Esophagus squamous epithelium (tissue), 5 donors: Measurements from ENCODE around the gene GABBR2. TPM values are rescaled to one million over a fixed set of nuclear protein-coding genes. Genes with fewer than 3 reads are reported as not detected.

Source experiments
- DNase-seq: peaks from one replicate; lab custom pipeline; 2025; lab: John Stamatoyannopoulos, UW
- H3K27ac ChIP-seq, 4 donors: fragments of 200-600 bp; sonication (generic); one replicate each; pipeline ENCODE4 v1.5.1; 2016 to 2019; ENCODE audit warnings: mild to moderate bottlenecking in 1 of 4
- H3K27me3 ChIP-seq, 4 donors: fragments of 200-600 bp; sonication (generic); 1 replicate in 3 of 4; 2 replicates in 1 of 4; pipeline versions ENCODE4 v1.5.1 to v1.6.0; 2017 to 2021; ENCODE audit warnings: antibody characterized with exemption in 1 of 4
- H3K36me3 ChIP-seq, 3 donors: fragments of 200-600 bp; sonication (generic); one replicate each; pipeline ENCODE4 v1.5.1; 2016 to 2019
- H3K4me1 ChIP-seq, 3 donors: fragments of 200-600 bp; sonication (generic); one replicate each; pipeline ENCODE4 v1.5.1; 2017 to 2019
- H3K4me3 ChIP-seq, 4 donors: fragments of 200-600 bp; sonication (generic); 1 replicate in 3 of 4; 2 replicates in 1 of 4; pipeline ENCODE4 v1.5.1; 2016 to 2019; ENCODE audit warnings: mild to moderate bottlenecking in 2 of 4, moderate library complexity in 1 of 4
- H3K9me3 ChIP-seq, 3 donors: fragments of 200-600 bp; sonication (generic); one replicate each; pipeline ENCODE4 v1.5.1; 2016 to 2019
- CTCF ChIP-seq, 6 experiments: fragments of 450-650 bp in 4 of 6; fragments of 200-600 bp in 2 of 6; sonication (generic) in 2 of 6; IDR thresholded peaks; one replicate each; pipeline ENCODE4 v1.5.1; 2016 to 2019; ENCODE audit warnings: antibody characterized with exemption in 6 of 6, mild to moderate bottlenecking in 4 of 6, moderate library complexity in 4 of 6
- POLR2A ChIP-seq, 4 donors: fragments of 450-650 bp; IDR thresholded peaks; one replicate each; pipeline ENCODE4 v1.6.1; 2017; ENCODE audit warnings: antibody characterized with exemption in 4 of 4, mild to moderate bottlenecking in 4 of 4, moderate library complexity in 3 of 4
- WGBS, 2 donors: methylation state at CpG; one replicate each; pipeline ENCODE4 v1.1.5; 2018; 5-methylcytosine and 5-hydroxymethylcytosine counted together
- intact Hi-C: fragments of 100-400 bp; cut with DNase I; formaldehyde crosslinking; loops from one replicate; pipeline ENCODE4 v1.15.0; 2022
- total RNA-seq, 4 donors: library from RNA; depleted of rRNA; stranded (reverse); fragments of >200 nt; gene quantifications; one replicate each; pipeline ENCODE4 v1.1.0, GENCODE V29; 2016
- donor health status: DM: yes; HTN: yes; CAD: no.

The GABBR2 gene
- total RNA-seq, 4 donors from 2014 or later: not detected

- DNase-seq: no peak
- Histone ChIP-seq H3K4me1 (no peaks in the 10 kb centered on the region), H3K36me3 (no peaks in the 10 kb centered on the region), H3K27ac (no peak overlapping the region), H3K4me3 (no peak overlapping the region), H3K9me3 (no peaks in the 10 kb centered on the region), H3K27me3 (peaks cover 0 to 7% (median 0%) of the 10 kb centered on the region in 4 donors)
- WGBS, 2 donors: 57 to 71% methylated on average over 7 to 8 of the region's 10 CpGs
- no peak for TF ChIP-seq CTCF (IDR thresholded peaks at IDR 0.05)
- no peak for TF ChIP-seq POLR2A (IDR thresholded peaks at IDR 0.05)
- intact Hi-C loops: no loop called here
Observed at GRCh38 chr9:98416294-98417248, 292.2 kb downstream of the GABBR2 start.

GRCh38 chr9:98415782-98416181 is 293.0 kb downstream of the GABBR2 start:
- peaks cover 0 to 7% (median 0%) of the 10 kb centered on the region in 4 donors for H3K27me3 ChIP-seq
- TF ChIP-seq CTCF (IDR thresholded peaks at IDR 0.05) (no peak), POLR2A (IDR thresholded peaks at IDR 0.05) (no peak)
- DNase-seq: no peak
- H3K36me3 ChIP-seq: no peaks in the 10 kb centered on the region
- no peaks in the 10 kb centered on the region for H3K4me1 ChIP-seq
- WGBS, 2 donors: 39 to 40% methylated on average over 4 of the region's 4 CpGs
- no peak overlapping the region for H3K27ac ChIP-seq
- intact Hi-C loops: no loop called here
- no peaks in the 10 kb centered on the region for H3K9me3 ChIP-seq
- no peak overlapping the region for H3K4me3 ChIP-seq

- DNase-seq: no peak
- WGBS, 2 donors: 60 to 67% methylated on average over 1 of the region's 1 CpG
- no peak for TF ChIP-seq POLR2A (IDR thresholded peaks at IDR 0.05)
- TF ChIP-seq CTCF (IDR thresholded peaks at IDR 0.05): no peak
- Histone ChIP-seq H3K9me3 (no peaks in the 10 kb centered on the region), H3K27me3 (peaks cover 0 to 7% (median 0%) of the 10 kb centered on the region in 4 donors), H3K36me3 (no peaks in the 10 kb centered on the region), H3K27ac (no peak overlapping the region), H3K4me3 (no peak overlapping the region), H3K4me1 (no peaks in the 10 kb centered on the region)
- intact Hi-C loops: no loop called here
Observed at GRCh38 chr9:98413084-98413483, 295.7 kb downstream of the GABBR2 start.

- TF ChIP-seq POLR2A (IDR thresholded peaks at IDR 0.05) (no peak), CTCF (IDR thresholded peaks at IDR 0.05) (no peak)
Observed at GRCh38 chr9:98412101-98412842, 296.5 kb downstream of the GABBR2 start.

More at GRCh38 chr9:98412101-98412842, 296.5 kb downstream of the GABBR2 start:
- Histone ChIP-seq H3K9me3 (no peaks in the 10 kb centered on the region), H3K4me3 (no peak overlapping the region), H3K27ac (no peak overlapping the region), H3K27me3 (peaks cover 0 to 7% (median 0%) of the 10 kb centered on the region in 4 donors), H3K36me3 (no peaks in the 10 kb centered on the region), H3K4me1 (no peaks in the 10 kb centered on the region)
- DNase-seq: no peak
- WGBS, 2 donors: 84 to 89% methylated on average over 9 to 10 of the region's 10 CpGs
- intact Hi-C loops: no loop called here
